ENCODE measurements around the gene JAGN1. TPM values are rescaled to one million over a fixed set of nuclear protein-coding genes. Genes with fewer than 3 reads are reported as not detected.

Gene JAGN1
- total and polyA plus RNA-seq, 2 of the 8 experiments (the other 6 are each of a cell fraction or from before 2014, with no cell fraction given) = 26.9 to 51.6 TPM

GRCh38 chr3:9935966-9936510 is 45.6 kb downstream of the JAGN1 start:
- Histone ChIP-seq H3K4me2 (ENCODE audit: insufficient read depth in 1 of 2, low read depth in 2 of 2, low read length in 2 of 2) (no peak overlapping the region), H3K9ac (replicated peaks in 1 of 4; ENCODE audit: extremely low read depth in 1 of 4, low read depth in 3 of 4, low read length in 3 of 4) (no peak overlapping the region), H2AFZ (ENCODE audit: low read length) (no peak overlapping the region), H2BK15ac (ENCODE audit: low read length) (no peak overlapping the region), H2BK12ac (ENCODE audit: low read depth, low read length) (no peak overlapping the region), H3K27ac (ENCODE audit: low read depth, low read length) (no peak overlapping the region), H3K23ac (ENCODE audit: insufficient read length) (no peak overlapping the region), H3K18ac (ENCODE audit: extremely low read depth, low read length) (no peak overlapping the region), H4K5ac (ENCODE audit: insufficient read length, low read depth, low read length) (no peak overlapping the region), H3K14ac (ENCODE audit: insufficient read length) (no peak overlapping the region), H3K9me3 (ENCODE audit: insufficient read depth in 2 of 2, low read depth in 1 of 2, low read length in 1 of 2) (peaks cover 0 to 4% of the 10 kb centered on the region in 2 experiments; a peak in 1 of 4 replicates), H2AK5ac (ENCODE audit: low read depth, low read length) (no peak overlapping the region), H3K79me1 (ENCODE audit: low read depth, low read length) (no peaks in the 10 kb centered on the region), H2BK5ac (ENCODE audit: low read depth, low read length) (no peak overlapping the region), H4K91ac (replicated peaks; ENCODE audit: insufficient read length, low read length) (no peak overlapping the region), H3K4ac (replicated peaks; ENCODE audit: insufficient read length, low read depth, low read length) (no peak overlapping the region), H2BK120ac (replicated peaks; ENCODE audit: low read depth, low read length) (no peak overlapping the region), H4K8ac (ENCODE audit: extremely low read depth, insufficient read depth, low read length) (no peak overlapping the region), H3K56ac (replicated peaks; ENCODE audit: insufficient read length, low read depth, low read length) (no peak overlapping the region), H3K23me2 (ENCODE audit: low read depth, low read length) (peaks cover 13% of the 10 kb centered on the region; the same call in 1 of the 2 replicates), H3K36me3 (ENCODE audit: control insufficient read depth in 2 of 4, insufficient read depth in 4 of 4, low read length in 3 of 4) (no peaks in the 10 kb centered on the region), H3K4me1 (replicated peaks in 1 of 4; ENCODE audit: control insufficient read depth in 3 of 4, insufficient read depth in 4 of 4, low read length in 3 of 4) (peaks cover 0 to 10% (median 5%) of the 10 kb centered on the region in 4 experiments; a peak in 6 of 7 replicates), H3K4me3 (ENCODE audit: extremely low read depth in 1 of 4, insufficient read depth in 2 of 4, low read depth in 3 of 4, low read length in 4 of 4) (no peak overlapping the region), H2BK20ac (ENCODE audit: low read length) (no peak overlapping the region), H4K20me1 (replicated peaks in 1 of 2; ENCODE audit: control insufficient read depth in 1 of 2, insufficient read depth in 2 of 2, low read length in 2 of 2) (no peaks in the 10 kb centered on the region), H3K79me2 (ENCODE audit: control insufficient read depth in 1 of 2, insufficient read depth in 2 of 2, low read length in 2 of 2) (no peaks in the 10 kb centered on the region), H3K27me3 (replicated peaks in 1 of 4; ENCODE audit: control insufficient read depth in 3 of 4, extremely low read depth in 1 of 4, insufficient read depth in 3 of 4, low read length in 3 of 4) (peaks cover 0 to 3% (median 0%) of the 10 kb centered on the region in 4 experiments; a peak in 1 of 7 replicates)
- FAIRE-seq = no peak
- CTCF ChIA-PET (ENCODE audit: partially characterized antibody) = interaction anchor here (1.3 to 7.5 kb wide), 4 partner anchors 12 to 129 kb away, joined by 3 to 86 read pairs (median 22); partner anchors contain the start of gene PRRT3
- TF ChIP-seq CBX8 (IDR thresholded peaks at IDR 0.05; ENCODE audit: borderline replicate concordance, low read depth, low read length) = no peak
- no peak for TF ChIP-seq RNF2 (IDR thresholded peaks at IDR 0.05; ENCODE audit: borderline replicate concordance, low read depth, low read length, missing control alignments, poor library complexity, severe bottlenecking)
- TF ChIP-seq, protein P1, sequence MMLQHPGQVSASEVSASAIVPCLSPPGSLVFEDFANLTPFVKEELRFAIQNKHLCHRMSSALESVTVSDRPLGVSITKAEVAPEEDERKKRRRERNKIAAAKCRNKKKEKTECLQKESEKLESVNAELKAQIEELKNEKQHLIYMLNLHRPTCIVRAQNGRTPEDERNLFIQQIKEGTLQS (IDR thresholded peaks at IDR 0.05; ENCODE audit: insufficient read depth, low read depth, low read length) = no peak
- TF ChIP-seq TEAD4 (IDR thresholded peaks at IDR 0.05; ENCODE audit: low read depth, low read length) = no peak
- no peak for TF ChIP-seq RAD21 (IDR thresholded peaks at IDR 0.05 in 1 of 2, conservative IDR thresholded peaks at IDR 0.05 in 1 of 2; ENCODE audit: low read depth in 2 of 2, low read length in 2 of 2)
- no peak for TF ChIP-seq SIX5 (IDR thresholded peaks at IDR 0.05; ENCODE audit: low read depth, low read length)
- TF ChIP-seq CEBPB (IDR thresholded peaks at IDR 0.05; ENCODE audit: low read depth, low read length) = no peak
- TF ChIP-seq SIRT6 (IDR thresholded peaks at IDR 0.05; ENCODE audit: low read length) = no peak
- no peak for TF ChIP-seq SP1 (IDR thresholded peaks at IDR 0.05; ENCODE audit: low read depth, low read length)
- TF ChIP-seq RFX5 (IDR thresholded peaks at IDR 0.05; ENCODE audit: borderline replicate concordance, low read depth, low read length) = no peak
- no peak for TF ChIP-seq KDM5A (IDR thresholded peaks at IDR 0.05; ENCODE audit: low read length)
- no peak for TF ChIP-seq ZNF274 (IDR thresholded peaks at IDR 0.05; ENCODE audit: borderline replicate concordance, extremely low read depth, low read length)
- 97% methylated on average over 5 of the region's 5 CpGs; no CpG with 5 or more reads in 1 of the 2 experiments for WGBS, 2 experiments (ENCODE audit: extremely low coverage in 1 of 2, insufficient coverage in 1 of 2, insufficient read length in 1 of 2, insufficient replicate concordance in 2 of 2, low coverage in 1 of 2, low lambda C conversion rate in 2 of 2, missing lambda C conversion rate in 1 of 2)
- POLR2A ChIA-PET (ENCODE audit: partially characterized antibody) = interaction anchor here (1.6 to 5.9 kb wide), 3 partner anchors 11 to 92 kb away, joined by 4 to 43 read pairs (median 10); partner anchors contain the start of gene RPUSD3
- no peak for DNase-seq (ENCODE audit: low read depth in 1 of 2, low spot score in 2 of 2)
